Neural progenitor cell (in vitro differentiated cells): Measurements from ENCODE around the gene P2RY6. TPM values are rescaled to one million over a fixed set of nuclear protein-coding genes. Genes with fewer than 3 reads are reported as not detected.

Experiments
- DNase-seq: peaks from one replicate; pipeline ENCODE4 v3.0.0-alpha.2; 2016; ENCODE audit warnings: low spot score
- H2AFZ ChIP-seq: fragments of 200-600 bp; sonication (generic); replicated peaks from 2 replicates; pipeline ENCODE4 v1.6.1; 2016; ENCODE audit warnings: antibody characterized with exemption
- H3F3A ChIP-seq: fragments of 200-600 bp; sonication (generic); 2 replicates; pipeline ENCODE4 v1.6.1; 2016; ENCODE audit warnings: antibody characterized with exemption, low read depth
- H3K27ac ChIP-seq: fragments of 200-600 bp; sonication (generic); 2 replicates; pipeline ENCODE4 v1.5.1; 2016; ENCODE audit warnings: mild to moderate bottlenecking
- H3K27me3 ChIP-seq: fragments of 200-600 bp; sonication (generic); 2 replicates; pipeline ENCODE4 v1.6.1; 2016; ENCODE audit warnings: mild to moderate bottlenecking, moderate library complexity
- H3K36me3 ChIP-seq: fragments of 200-600 bp; sonication (generic); 2 replicates; pipeline ENCODE4 v1.5.1; 2016
- H3K4me1 ChIP-seq: fragments of 200-600 bp; sonication (generic); 2 replicates; pipeline ENCODE4 v1.6.1; 2016; ENCODE audit warnings: mixed run types
- H3K4me2 ChIP-seq: fragments of 200-600 bp; sonication (generic); 2 replicates; pipeline ENCODE4 v1.6.1; 2016
- H3K4me3 ChIP-seq: fragments of 200-600 bp; sonication (generic); 2 replicates; pipeline ENCODE4 v1.5.1; 2016
- H3K79me2 ChIP-seq: fragments of 200-600 bp; sonication (generic); 2 replicates; pipeline ENCODE4 v1.6.1; 2016; ENCODE audit warnings: low read depth
- H3K9ac ChIP-seq: fragments of 200-600 bp; sonication (generic); 2 replicates; pipeline ENCODE4 v1.6.1; 2016
- H3K9me3 ChIP-seq: fragments of 200-600 bp; sonication (generic); 2 replicates; pipeline ENCODE4 v1.5.1; 2016; ENCODE audit warnings: low read depth
- H4K20me1 ChIP-seq: fragments of 200-600 bp; sonication (generic); 2 replicates; pipeline ENCODE4 v1.6.1; 2016; ENCODE audit warnings: low read depth
- H3K27ac Mint-ChIP-seq: 3 replicates; pipeline ENCODE4 v1.8.0; 2021; ENCODE audit warnings: mixed read lengths
- H3K27me3 Mint-ChIP-seq: 2 replicates; pipeline ENCODE4 v1.8.0; 2022; ENCODE audit warnings: low read depth, mild to moderate bottlenecking, inconsistent platforms, moderate library complexity, mixed read lengths; ENCODE audit not compliant: insufficient read depth
- H3K36me3 Mint-ChIP-seq: 3 replicates; pipeline ENCODE4 v1.8.0; 2021; ENCODE audit warnings: mixed read lengths
- H3K4me1 Mint-ChIP-seq: 3 replicates; pipeline ENCODE4 v1.8.0; 2021; ENCODE audit warnings: mixed read lengths
- H3K4me3 Mint-ChIP-seq: 3 replicates; pipeline ENCODE4 v1.8.0; 2021; ENCODE audit warnings: mild to moderate bottlenecking, moderate library complexity, mixed read lengths
- H3K9me3 Mint-ChIP-seq: 3 replicates; pipeline ENCODE4 v1.8.0; 2020; ENCODE audit warnings: mixed read lengths
- EZH2 ChIP-seq: fragments of 200-600 bp; sonication (generic); IDR thresholded peaks from 2 replicates; pipeline ENCODE4 v1.6.1; 2017; ENCODE audit warnings: antibody characterized with exemption, mild to moderate bottlenecking, moderate library complexity
- EZH2phosphoT487 ChIP-seq: fragments of 200-600 bp; sonication (generic); IDR thresholded peaks from 2 replicates; pipeline ENCODE4 v1.6.1; 2017; ENCODE audit warnings: antibody characterized with exemption
- total RNA-seq: library from RNA; depleted of rRNA; stranded (reverse); fragments of >200 nt; gene quantifications from 2 replicates; pipeline ENCODE4 v1.2.3, GENCODE V29; 2015; ENCODE audit warnings: low replicate concordance
- TF ChIP-seq, protein P1 (sequence below): fragments of 200-600 bp; sonication (generic); IDR thresholded peaks from 2 replicates; pipeline ENCODE4 v1.5.1; 2017; ENCODE audit warnings: antibody characterized with exemption, mild to moderate bottlenecking

P2RY6 gene, protein sequence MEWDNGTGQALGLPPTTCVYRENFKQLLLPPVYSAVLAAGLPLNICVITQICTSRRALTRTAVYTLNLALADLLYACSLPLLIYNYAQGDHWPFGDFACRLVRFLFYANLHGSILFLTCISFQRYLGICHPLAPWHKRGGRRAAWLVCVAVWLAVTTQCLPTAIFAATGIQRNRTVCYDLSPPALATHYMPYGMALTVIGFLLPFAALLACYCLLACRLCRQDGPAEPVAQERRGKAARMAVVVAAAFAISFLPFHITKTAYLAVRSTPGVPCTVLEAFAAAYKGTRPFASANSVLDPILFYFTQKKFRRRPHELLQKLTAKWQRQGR
- 0.25 TPM in 1 of 2 replicates, not detected in the other for total RNA-seq

DNA sequence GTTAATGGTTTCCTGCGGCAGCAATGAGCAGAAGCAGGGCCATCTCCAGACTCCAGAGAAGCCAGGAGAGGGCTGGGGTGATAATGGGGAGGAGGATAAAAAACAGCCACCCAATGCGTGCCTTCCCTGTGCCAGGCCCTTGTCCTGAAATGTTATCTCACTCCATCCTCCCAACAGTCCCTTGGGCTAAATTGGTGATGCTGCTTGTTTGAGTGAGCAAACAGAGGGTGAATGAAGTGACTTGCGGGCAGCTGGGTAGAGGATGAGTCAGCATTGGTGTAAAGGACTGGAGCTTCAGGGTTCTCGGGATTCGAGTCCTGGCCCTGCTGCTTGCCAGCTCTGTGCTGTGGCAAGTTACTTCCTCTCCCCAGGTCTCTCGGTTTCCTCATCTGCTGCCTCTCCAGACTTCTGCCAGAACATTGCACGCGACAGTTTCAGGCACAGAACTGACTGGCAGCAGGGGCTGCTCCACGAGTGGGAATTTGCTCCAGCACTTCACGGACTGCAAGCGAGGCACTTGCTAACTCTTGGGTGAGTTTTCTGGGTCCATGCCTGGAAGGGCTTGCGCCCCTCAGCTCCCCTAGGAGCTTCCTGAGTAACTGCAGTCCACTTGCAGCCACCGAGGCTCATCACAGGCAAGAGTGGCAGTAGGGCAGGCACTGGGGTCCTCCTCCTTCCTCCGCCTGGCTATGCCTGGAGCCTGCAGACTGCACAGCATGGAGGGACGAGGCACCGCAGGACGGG lies at the start of gene P2RY6:
Gene P2RY6, plus strand, starts transcription at position 403 of the 744 bp plus-strand sequence. CDS start 24,181 bp downstream, outside the sequence.
- peak within 1 kb of the TSS; percentile 58 for H3K4me3 Mint-ChIP-seq
- Histone ChIP-seq H4K20me1 (no peaks in the 10 kb centered on the region), H3K4me2 (no peak within 1 kb of the TSS), H3K4me1 (peaks cover 8% of the 10 kb centered on the region), H3K36me3 (no peaks in the 10 kb centered on the region), H3K27me3 (no peaks in the 10 kb centered on the region), H2AFZ (no peak within 1 kb of the TSS), H3K9me3 (no peaks in the 10 kb centered on the region), H3K9ac (no peak within 1 kb of the TSS), H3K4me3 (no peak within 1 kb of the TSS), H3K79me2 (no peaks in the 10 kb centered on the region), H3F3A (no peaks in the 10 kb centered on the region), H3K27ac (no peak within 1 kb of the TSS)
- no peaks in the 10 kb centered on the region for H3K36me3 Mint-ChIP-seq
- peak within 1 kb of the TSS; percentile 80 for H3K27ac Mint-ChIP-seq
- peaks cover 7% of the 10 kb centered on the region for H3K27me3 Mint-ChIP-seq
- H3K9me3 Mint-ChIP-seq, result no peaks in the 10 kb centered on the region
- peaks cover 38% of the 10 kb centered on the region for H3K4me1 Mint-ChIP-seq
- no peak for DNase-seq
- TF ChIP-seq EZH2 (no peak), EZH2phosphoT487 (no peak)
- TF ChIP-seq, protein P1, sequence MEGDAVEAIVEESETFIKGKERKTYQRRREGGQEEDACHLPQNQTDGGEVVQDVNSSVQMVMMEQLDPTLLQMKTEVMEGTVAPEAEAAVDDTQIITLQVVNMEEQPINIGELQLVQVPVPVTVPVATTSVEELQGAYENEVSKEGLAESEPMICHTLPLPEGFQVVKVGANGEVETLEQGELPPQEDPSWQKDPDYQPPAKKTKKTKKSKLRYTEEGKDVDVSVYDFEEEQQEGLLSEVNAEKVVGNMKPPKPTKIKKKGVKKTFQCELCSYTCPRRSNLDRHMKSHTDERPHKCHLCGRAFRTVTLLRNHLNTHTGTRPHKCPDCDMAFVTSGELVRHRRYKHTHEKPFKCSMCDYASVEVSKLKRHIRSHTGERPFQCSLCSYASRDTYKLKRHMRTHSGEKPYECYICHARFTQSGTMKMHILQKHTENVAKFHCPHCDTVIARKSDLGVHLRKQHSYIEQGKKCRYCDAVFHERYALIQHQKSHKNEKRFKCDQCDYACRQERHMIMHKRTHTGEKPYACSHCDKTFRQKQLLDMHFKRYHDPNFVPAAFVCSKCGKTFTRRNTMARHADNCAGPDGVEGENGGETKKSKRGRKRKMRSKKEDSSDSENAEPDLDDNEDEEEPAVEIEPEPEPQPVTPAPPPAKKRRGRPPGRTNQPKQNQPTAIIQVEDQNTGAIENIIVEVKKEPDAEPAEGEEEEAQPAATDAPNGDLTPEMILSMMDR, result no peak

DNA sequence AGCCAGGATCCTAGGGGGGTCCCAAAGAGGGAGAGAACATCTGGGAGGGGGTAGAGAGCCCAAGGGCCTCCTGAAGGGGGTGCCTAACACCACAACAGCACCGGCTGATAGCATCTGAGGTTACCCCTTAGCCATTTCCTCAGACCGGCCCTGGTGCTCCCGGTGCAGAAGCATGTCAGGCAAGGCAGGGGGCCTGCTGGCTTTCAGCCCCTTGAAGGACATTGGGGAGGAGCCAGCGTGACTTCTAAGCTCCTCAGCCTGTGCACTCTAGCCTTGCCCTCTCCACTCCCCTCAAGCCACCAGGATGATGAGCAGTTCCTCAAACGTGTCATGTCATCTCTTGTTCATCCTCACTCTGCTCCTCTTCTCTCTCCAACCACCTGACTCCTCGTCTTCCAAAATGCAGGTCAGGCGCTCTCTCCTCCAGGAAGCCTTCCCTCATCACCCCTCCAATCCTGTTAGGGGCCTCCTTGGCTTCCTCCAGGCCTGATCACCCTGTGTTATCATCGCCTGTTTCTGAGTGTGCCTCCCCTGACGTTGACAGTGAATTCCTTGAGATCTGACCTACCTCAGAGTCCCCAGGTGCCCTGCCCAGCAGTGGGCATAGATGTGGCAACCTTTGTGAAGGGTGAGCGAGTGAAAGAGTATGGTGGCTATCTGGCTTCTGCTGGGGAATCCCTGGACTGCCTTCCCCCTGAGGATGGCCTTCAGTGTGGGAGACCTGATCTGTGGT lies 48.0 kb upstream of the P2RY6 start:
- H2AFZ ChIP-seq, result no peak overlapping the region
- Mint-ChIP-seq H3K27me3 (peaks cover 25% of the 10 kb centered on the region), H3K4me1 (peaks cover 6% of the 10 kb centered on the region), H3K36me3 (no peaks in the 10 kb centered on the region), H3K27ac (no peak overlapping the region), H3K4me3 (no peak overlapping the region), H3K9me3 (no peaks in the 10 kb centered on the region)
- TF ChIP-seq, protein P1, result no peak
- TF ChIP-seq EZH2 (no peak), EZH2phosphoT487 (no peak)
- no peaks in the 10 kb centered on the region for H3K79me2 ChIP-seq
- no peak overlapping the region for H3K4me2 ChIP-seq
- no peak overlapping the region for H3K4me3 ChIP-seq
- no peak overlapping the region for H3K27ac ChIP-seq
- no peaks in the 10 kb centered on the region for H3K9me3 ChIP-seq
- H3K27me3 ChIP-seq, result peaks cover 19% of the 10 kb centered on the region
- peaks cover 9% of the 10 kb centered on the region for H3K4me1 ChIP-seq
- H4K20me1 ChIP-seq, result no peaks in the 10 kb centered on the region
- H3K36me3 ChIP-seq, result no peaks in the 10 kb centered on the region
- H3F3A ChIP-seq, result no peaks in the 10 kb centered on the region
- no peak overlapping the region for H3K9ac ChIP-seq
- DNase-seq, result no peak

DNA sequence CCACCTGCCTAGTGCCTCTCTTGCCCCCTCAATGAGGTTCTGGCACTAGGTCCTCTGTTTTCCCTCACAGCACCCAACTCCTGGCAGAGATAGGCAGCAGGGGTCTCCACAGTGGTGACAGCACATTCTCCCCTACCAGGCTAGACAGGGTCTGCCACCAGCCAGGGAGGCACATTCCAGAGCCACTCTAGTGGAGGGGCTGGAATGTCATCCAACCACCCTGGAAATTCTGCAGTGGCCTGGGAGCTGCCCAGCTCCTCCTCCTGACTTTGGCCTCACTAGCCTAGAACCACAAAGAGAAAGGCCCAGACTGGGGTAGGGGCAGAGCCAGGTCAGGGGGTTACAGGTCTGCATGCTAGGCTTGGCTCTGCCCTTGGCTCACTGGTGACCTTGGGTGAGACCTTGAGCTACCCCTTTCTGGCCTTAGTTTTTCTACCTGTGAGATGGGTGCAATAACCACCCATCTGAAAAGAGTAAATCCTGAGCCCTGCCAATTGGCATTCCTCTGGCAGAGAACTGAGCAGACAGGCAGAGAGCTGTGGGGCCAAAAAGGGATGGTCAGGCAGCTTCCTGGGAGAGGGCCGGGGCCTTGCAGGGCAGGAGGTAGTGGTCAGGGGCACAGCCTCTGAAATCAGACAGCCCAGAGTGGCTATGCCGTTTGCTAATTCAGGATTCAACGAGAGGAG lies 47.0 kb upstream of the P2RY6 start:
- Histone ChIP-seq H3K27me3 (peaks cover 10% of the 10 kb centered on the region), H3K79me2 (no peaks in the 10 kb centered on the region), H4K20me1 (no peaks in the 10 kb centered on the region), H3F3A (no peaks in the 10 kb centered on the region), H3K4me3 (no peak overlapping the region), H3K27ac (no peak overlapping the region), H2AFZ (no peak overlapping the region), H3K4me1 (peaks cover 19% of the 10 kb centered on the region), H3K36me3 (no peaks in the 10 kb centered on the region), H3K9me3 (no peaks in the 10 kb centered on the region), H3K9ac (no peak overlapping the region), H3K4me2 (no peak overlapping the region)
- Mint-ChIP-seq H3K36me3 (no peaks in the 10 kb centered on the region), H3K27me3 (peaks cover 21% of the 10 kb centered on the region), H3K27ac (peak overlapping the region; percentile 4), H3K4me1 (peaks cover 11% of the 10 kb centered on the region), H3K9me3 (no peaks in the 10 kb centered on the region), H3K4me3 (no peak overlapping the region)
- peak; percentile 4 for DNase-seq
- TF ChIP-seq, protein P1, result no peak
- TF ChIP-seq EZH2 (no peak), EZH2phosphoT487 (no peak)
